NCI-H1694 (cell line): ENCODE results near the gene PITX2.

Source experiments
- DNase-seq: peaks from one replicate; lab custom pipeline; 2025; lab: John Stamatoyannopoulos, UW

PITX2 gene

DNA sequence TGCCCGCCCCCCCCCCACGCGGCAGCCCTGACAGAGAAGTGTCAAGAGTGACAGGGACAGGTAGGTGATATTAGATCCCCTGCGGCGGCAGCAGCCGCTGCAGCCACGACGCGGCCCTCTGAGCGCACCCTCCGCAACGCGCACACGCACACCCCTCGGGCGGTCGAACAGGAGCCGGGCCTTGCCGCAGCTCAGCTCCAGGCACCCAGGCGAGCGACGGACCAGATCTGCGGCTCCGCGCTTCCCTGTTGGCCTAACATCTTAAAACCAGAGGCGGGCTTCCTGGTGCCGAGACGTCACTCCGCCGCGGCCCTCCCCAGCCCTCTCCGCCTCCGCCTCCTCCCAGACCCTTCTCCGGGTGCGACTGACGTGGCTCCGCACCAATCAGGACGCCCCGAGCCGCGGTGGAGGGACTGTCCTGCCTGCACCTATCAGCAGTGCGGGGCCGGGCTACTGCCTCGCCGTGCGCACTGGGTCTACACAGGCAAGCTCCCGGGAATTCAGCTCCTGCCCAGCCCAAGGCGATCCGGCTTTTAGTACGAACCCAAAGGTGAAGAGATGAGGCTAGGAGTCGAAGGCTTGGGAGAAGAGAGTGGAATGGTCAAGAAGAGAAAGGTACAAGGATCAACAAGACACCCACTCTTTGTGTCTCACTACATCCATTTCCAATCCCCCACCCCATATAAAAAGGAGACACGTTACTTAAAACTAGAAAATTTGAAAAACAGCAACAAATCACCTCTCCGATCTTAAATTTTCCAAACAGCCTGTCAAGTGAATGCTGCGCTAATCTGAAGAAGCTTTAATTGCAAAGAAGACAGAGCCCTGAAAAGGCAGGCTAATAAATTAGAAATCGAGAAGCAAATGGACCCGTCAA is at the start of gene PITX2:
Gene PITX2, minus strand, starts transcription at position 237 of the 877 bp plus-strand sequence. CDS start 617 bp downstream, outside the sequence.
- DNase-seq = no peak

DNA sequence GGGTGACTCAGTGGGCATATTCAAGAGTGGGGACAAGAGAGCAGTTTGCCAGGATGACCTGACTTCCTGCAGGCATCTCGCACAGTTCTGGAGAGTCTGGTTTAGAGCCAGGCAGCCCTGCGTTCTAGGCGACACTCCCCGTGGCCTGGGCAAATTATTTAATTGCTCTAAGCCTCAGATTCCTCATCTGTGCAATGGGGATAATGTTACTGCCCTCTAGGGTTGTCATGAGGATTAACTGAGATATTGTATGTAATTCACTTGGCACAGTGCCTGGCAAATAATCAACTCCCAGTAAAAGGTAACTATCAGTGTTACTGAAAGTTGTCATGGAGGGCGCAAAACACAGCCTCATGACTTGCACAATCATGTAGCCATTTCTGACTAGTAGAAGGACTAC is 48.8 kb upstream of the PITX2 start:
- no peak for DNase-seq

DNA sequence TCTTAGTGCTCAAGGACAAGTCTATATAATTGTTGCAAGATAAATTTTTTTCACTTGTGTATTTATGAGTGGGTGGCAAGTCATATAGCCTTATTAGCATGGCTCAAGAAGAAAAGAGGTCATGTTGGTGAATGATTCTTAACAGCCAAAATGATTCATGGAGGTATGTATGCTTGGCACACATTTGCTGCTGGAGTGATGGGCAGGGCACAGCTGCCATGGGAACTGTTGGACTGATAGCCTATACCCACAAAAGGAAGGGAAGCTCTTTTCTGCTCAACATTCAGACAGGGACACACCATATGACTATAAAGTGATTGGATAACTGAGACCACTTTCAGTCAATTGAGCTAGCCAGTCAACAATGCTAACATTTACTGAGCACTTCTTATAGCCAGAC is 46.8 kb upstream of the PITX2 start:
- no peak for DNase-seq

DNA sequence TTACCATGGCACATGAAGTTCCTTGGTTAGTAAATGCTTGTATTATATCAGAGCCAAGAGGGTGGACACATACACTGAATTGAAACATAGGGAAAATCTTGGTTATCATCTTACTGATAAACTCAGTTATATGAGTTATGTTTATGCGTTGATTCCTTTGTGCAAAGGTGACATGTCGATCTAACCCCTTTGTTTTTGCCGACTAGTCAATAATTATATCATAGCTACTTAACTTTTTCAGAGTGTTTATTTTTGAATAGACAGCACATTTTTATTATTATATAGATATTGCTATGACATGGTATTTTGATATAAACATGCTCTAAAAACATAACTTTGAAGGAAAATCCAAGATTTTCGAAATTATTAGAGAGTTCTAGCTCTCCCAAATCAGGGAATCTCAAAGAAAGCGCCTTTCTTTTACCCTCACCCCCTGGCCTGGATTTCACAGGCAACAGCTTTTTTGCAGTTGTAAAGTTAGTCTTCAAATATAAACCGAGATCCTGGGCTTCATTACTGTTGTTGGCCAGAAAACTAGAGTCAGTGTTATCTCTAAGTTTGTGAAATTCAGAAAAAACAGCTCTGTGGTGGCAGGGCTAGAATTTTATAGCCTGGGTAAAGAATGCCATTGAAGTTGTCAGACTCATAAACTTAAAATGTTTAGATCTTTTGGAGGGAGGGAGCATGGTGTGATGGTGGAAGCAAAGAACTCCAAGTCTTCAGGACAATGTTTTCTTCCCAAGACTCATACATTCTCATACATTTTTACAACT is 45.8 kb upstream of the PITX2 start:
- no peak for DNase-seq

DNA sequence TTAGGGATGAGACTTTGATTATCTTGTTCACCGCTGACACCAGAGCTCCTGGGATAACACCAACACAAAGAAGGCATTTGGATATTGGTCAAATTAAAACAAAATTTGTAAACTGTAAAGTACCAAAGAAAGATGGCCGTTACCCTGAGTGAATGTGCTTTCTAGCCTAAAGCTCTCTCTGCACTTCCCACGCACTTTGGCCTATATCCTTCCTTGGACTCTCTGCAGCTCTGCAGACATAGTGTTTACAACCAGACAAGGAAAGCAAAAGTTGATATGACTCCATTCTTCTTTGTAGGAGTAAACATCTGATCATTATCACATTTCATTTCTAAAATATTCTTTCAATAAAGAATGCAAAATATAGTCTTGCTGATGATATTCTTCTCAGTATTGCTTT is 44.8 kb upstream of the PITX2 start:
- DNase-seq = no peak

DNA sequence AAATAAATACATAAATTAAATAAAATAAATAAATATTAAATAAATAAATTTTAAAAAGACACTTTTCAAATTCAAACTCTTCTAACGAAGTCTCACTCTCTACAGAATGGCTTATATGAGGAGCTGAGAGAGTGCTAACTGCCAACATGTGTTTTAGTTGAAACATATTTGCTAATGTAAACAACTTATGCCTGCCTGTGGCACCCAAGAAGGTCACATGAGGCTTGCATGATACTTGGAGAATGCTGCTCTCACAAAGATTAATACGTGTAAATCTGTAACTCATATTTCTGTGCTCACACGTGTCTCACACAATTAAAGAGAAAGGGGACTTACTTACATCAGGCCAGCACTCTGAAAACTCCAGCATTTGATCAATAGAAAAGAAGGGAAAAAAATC is 43.2 kb upstream of the PITX2 start:
- DNase-seq = no peak

DNA sequence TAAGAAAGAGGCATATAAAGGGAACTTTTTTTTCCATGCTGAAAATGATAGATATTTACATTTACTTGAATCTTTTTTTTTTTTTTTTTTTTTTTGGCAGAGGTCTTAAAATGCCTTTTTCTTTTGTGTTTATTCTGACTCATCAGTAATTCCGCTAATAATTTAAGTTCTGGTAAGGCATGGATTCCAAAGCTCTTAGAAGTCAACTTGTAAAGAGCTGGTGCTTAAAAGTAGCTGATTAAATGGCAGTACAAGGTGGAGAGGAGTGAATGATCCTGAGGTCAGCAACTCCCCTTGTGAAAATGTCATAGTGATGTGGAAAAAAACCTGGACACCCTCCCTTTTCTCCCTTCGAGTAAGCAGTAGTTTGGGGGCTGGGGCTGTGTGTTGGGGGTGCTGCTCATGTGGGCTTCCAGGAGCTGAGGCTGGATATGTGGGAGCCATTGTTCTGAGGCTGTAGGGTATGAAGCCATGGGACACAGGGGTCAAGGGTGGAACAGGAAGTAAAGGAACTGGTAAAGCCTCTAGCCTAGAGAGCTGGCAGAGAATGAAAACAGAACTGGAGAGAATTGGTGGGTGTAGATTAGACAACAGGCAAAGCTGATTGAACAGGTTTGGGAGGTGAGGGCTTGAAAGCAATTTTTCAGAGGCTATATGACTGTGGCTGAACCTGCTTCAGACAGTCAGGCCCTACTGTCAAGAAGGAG is 41.0 kb upstream of the PITX2 start:
- no peak for DNase-seq

DNA sequence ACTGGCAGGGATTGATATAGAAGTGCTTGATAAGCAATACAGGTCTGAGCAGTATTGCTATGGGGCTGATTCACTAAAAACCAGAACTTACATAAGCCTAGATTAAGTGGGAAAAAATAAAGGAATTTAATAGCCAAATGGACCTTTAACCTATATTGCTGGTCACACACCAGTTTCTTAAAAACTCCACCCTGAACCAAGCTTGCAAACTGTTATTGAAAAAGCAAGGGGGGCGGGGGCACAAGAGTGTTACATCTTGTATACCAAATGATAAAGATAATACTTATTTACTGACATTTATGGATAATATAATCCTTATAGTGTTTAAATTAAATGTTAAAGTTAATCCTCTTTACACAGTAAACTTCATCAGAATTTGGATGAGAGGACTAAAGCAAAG is 40.3 kb upstream of the PITX2 start:
- DNase-seq = no peak

DNA sequence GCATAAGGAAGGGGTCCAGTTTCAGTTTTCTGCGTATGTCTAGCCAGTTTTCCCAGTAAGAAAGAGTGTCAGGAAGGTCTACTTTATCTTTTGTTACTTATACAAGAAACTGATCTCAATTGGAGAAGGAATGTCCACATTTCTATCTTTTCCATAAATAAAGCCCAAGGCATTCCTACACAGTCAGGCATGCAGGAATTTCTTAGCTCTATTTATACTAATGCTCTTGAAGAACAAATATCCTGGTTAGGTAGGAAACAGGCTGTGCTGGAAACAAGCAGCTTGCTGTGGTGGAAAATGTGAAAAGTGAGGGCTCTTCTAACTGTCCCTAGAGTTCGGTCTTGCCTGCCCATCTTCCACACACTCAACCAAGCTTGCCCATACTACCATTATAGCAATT is 37.9 kb upstream of the PITX2 start:
- no peak for DNase-seq

DNA sequence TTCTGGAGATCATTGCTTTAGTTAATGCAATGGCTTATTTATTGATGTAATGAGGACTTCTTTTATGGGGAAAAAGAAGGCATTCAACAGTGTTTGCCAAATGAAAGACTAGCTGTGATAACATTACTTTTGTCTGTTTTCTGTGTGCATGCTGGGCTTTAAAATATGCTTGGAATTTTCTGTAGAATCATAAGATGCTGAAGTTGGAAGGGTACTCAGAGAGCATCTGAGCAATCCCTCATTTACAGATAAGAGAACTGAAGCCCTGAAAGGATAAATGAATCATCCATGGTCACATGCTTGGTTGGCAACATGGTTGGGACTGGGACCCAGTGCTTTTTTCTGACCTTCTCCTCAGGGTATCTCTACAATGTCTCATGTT is 31.4 kb upstream of the PITX2 start:
- DNase-seq = no peak

DNA sequence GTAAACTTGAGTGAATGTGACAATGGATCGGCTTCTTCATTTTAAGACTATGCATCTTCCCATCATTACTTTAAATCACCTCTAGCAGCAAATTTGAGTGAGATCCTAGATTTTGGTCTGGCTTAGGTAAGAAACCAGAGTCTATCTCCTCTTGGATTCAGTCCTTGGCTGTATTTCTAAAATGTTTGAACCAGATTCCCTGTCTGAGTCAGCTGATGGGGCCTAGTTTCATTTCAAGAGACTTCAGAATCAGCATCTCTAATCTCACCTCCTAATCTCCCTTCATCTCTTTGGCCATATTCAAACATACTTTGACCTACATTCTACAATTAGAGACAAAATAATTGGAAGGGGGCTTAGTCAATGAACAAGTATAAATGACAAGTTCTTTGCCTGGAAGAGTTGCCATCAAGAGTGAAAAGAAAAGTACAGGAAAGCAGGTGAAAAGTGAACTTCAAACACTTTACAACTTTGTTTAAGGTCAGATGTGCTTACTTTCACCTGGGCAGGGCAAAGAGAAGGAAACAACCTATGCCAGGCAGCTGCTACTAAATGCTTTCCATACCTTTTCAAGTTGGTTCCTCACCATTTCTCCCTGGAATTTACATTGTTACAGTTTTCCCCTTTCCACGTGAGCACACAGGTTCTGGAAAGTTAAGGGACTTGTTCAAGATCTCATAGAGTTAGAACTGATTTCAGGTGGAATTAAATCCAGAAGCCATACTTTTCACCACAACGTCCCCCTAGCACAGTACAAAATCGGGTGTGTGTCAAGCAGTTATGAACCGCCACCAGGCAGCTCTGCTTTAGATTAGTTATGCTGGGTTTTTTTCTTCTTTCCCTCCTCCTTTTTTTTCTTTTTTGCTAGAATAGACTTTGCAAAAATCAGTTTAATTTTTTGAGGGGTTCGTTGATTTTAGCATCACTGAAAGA is 30.7 kb upstream of the PITX2 start:
- no peak for DNase-seq

DNA sequence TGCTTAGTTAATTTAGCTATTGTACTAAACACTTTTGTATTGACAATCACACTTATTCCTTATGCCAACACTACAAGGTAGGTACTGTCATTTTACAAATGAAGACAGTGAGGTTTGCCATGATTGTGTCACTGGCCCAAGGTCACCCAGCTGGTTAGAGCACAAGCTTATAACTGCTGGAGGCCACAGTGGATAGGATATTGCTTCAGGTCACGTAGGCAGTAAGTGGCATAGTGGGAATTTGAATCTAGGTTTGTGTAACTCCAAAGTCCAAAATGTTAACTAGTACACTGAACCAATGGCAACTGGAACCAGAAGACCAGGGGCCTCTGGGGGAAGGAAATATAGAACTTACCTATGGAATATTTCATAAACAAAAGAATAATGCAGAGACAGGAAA is 21.1 kb upstream of the PITX2 start:
- DNase-seq = no peak

DNA sequence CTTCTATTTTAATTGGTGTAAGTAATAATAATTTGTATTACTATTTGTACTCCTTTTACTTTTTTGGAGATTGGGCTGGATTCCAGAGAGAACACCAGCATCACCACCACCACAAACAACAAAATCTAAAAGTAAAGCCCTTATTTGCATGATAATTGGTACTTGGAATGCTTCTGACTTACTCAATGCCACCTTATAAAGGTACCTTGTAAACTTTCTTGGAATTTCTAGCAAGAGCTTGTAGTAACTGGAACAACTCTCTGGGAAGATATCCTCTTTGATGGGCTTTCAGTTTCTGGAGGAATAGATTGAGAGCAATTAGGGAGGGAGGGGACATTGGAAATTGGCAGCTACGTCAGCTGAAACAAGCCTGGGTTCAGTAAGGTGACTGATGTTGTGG is 20.2 kb upstream of the PITX2 start:
- DNase-seq = no peak

DNA sequence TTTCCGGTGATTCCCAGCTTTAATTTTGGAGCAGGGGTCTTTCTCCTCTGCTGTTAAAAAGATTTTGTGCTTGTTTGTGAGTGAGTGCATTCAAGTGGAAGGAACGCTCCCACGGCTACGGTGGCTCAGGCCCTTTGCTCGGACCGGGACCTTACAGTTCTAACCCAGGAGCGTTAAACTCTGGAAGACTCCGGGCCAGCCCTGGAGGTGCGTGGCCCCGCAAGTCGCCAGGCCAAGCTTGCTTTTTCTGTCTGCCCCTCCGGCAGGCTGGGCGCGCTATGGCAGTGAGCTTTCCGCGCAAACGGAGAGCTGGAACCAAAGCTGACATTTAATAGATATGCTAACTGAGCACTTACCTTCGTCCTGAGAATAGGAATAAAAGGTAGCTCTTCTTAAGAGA is 18.3 kb upstream of the PITX2 start:
- no peak for DNase-seq

DNA sequence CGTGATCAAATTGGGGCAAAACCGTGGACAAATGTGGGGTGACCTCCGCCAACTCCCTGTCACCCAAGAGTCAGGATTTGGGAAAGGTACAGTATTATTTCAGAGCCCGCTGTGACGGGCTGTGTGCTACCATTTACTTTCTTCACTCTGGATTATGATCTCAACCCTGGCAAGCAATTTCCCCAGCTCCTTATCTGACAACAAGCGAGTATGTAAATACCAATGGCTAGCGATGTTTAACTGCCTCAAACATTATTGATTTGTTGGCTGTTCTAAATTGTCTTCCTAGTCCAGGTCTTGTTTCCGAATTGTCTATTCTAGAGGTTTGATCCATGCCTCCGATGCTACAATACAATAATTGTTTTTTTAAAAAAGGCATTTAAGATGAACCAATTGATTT is 17.7 kb upstream of the PITX2 start:
- DNase-seq = no peak

DNA sequence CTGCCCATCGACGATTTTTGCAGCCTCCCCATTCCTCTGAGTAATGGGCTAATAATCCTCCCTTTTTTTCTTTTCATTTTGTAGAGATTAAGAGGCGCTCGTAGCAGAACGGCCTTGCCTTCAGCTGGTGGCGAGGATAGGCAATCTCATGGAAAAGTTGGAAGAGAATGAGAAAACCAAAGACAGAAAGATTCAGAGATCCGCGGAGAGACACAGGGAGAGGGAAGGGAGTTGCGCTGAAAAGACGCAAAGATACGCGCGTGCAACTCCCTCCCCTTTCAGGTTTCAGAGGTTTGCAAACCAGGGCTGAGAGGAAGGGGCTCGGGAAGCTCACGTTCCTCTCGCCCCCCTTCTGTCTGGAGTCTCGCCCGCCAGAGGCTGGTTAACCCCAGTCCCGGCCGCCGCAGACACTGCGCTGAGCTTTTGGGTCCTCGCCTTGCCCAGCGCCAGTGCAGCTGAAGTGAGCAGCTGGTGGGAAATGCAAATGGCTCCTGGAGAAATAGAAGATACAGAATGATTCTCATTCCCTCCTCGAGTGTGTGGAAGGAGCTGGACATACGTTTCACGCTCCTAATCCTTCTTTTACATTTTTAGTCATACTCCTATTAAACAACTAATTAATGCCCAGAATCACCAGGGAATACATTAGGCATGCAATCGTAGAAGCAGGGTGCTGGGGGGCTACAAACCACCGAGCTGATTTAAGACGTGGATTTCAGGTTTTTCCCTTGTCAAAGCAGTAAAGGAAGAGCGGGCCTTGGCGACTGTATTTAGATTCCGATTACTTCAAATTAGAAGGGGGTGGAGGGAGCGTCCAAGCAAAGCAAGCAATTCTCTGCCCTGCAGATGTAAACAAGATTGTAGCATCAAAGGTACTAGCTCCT is 16.6 kb upstream of the PITX2 start:
- DNase-seq = no peak

DNA sequence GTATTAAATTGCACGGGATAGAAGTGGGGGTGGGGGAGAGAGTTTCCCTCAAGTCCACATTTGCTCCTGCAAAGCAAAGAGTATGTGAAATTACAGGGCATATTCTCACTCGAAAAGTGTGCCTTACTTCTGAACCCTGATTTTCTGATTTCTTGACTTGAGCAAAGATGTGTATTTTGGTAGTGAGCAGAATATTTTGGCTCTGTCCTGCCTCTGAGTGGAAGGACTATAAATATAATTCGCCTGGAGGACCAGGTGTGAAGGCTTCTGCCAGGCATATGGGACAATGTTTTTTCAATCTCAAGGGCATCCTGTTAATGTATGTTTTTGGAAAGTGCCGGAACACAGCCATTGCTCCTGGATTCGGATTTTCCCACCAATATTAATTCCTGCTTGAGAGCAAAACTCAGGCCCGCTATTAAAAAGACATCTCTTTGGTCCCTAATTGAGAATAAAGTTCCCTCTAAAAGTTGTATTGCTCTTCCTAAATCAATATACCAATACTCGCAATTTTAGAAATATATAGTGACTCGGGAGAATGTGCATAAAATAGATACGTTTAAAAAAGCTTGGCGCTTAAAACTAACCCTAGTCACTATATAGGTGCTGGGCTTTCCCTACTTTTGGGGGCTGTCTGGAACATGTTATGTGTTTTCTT is 15.3 kb upstream of the PITX2 start:
- DNase-seq = no peak

DNA sequence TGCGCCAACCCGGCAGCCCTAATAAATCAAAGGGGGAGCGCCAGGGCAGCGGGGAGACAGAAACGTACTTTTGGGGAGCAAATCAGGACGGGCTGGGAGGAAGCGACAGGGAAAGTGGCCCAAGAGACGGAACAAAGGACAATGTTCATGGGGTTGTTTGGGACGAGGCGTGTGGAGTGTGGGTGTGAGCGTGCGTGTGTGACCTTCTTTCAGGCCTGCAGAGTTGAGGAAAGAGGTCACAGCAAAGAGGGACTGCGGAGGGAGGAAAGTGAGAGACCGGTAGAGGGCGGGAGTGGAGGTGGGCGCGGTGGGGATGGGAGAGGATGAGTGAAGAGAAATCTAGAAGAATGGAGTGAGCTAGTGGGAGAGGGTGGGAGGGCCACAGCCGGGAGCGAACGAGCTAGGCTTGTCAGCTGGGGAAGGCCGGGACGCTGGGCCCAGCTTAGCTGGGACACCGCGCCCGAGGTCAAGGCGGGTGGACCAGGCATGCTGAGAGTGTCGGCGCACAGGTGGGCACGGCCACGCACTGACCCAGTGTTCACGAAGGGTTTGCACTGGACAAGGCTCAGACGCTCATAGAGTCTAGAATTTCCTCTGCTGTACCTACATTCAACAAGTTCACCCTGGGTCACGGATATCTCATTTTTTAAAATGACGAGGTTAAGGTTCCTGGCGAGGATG is 14.7 kb upstream of the PITX2 start:
- no peak for DNase-seq

DNA sequence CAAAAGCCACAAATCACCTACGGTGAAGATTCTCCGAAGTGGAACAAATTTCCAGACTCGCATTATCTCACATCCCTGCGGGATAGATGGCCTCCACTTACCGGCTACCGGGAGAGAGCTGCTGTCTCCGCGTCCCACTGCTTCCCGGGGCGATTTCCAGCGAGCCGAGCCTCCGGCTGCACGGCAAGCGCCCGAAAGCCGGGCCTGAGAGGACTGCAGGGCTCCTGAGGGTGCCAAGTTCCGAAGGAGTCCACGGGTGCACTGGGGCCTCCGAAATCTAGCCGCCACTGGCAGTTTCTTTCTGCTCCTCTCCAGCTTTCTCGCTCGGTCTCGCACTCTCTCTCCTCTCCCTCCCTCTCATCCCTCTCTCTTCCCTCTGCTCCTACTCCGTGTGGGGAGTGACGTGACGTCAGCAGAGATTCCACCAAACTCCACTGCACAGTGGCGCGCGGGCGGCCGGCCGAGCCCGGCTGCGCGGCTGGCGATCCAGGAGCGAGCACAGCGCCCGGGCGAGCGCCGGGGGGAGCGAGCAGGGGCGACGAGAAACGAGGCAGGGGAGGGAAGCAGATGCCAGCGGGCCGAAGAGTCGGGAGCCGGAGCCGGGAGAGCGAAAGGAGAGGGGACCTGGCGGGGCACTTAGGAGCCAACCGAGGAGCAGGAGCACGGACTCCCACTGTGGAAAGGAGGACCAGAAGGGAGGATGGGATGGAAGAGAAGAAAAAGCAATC is 14.0 kb upstream of the PITX2 start:
- no peak for DNase-seq
